Tibial artery (tissue), 4 donors: ENCODE results near the gene GGTLC1.

Experiments used
- DNase-seq, 2 donors: peaks; one replicate each; pipeline ENCODE4 v3.0.0-alpha.2; 2019
- H3K27ac ChIP-seq, 2 donors: fragments of 200-600 bp; sonication (generic) in 1 of 2; 1 replicate in 1 of 2; 2 replicates in 1 of 2; pipeline ENCODE4 v1.5.1; 2018 to 2019; ENCODE audit warnings: mild to moderate bottlenecking in 1 of 2
- H3K27me3 ChIP-seq, 2 donors: fragments of 200-600 bp; sonication (generic) in 1 of 2; one replicate each; pipeline versions ENCODE4 v1.5.1 to v1.6.0; 2016 to 2019
- H3K36me3 ChIP-seq, 3 donors: fragments of 200-600 bp; sonication (generic) in 2 of 3; one replicate each; pipeline ENCODE4 v1.5.1; 2016 to 2019; ENCODE audit warnings: mild to moderate bottlenecking in 2 of 3
- H3K4me1 ChIP-seq, 4 donors: fragments of 200-600 bp; sonication (generic) in 2 of 4; 1 replicate in 3 of 4; 2 replicates in 1 of 4; pipeline ENCODE4 v1.5.1; 2016 to 2019
- H3K4me3 ChIP-seq, 2 donors: fragments of 200-600 bp; sonication (generic) in 1 of 2; 1 replicate in 1 of 2; 2 replicates in 1 of 2; pipeline ENCODE4 v1.5.1; 2018 to 2019; ENCODE audit warnings: mild to moderate bottlenecking in 2 of 2
- H3K9me3 ChIP-seq, 3 donors: fragments of 200-600 bp; sonication (generic) in 1 of 3; one replicate each; pipeline ENCODE4 v1.5.1; 2016 to 2019
- CTCF ChIP-seq, 2 experiments: fragments of 200-600 bp in 1 of 2; fragments of 450-650 bp in 1 of 2; IDR thresholded peaks; one replicate each; pipeline ENCODE4 v1.5.1; 2017 to 2019; ENCODE audit warnings: antibody characterized with exemption in 2 of 2, mild to moderate bottlenecking in 1 of 2, moderate library complexity in 1 of 2
- intact Hi-C: fragments of 100-400 bp; cut with DNase I; formaldehyde crosslinking; loops from one replicate; pipeline ENCODE4 v1.15.0; 2023; ENCODE audit warnings: low total_unique reads

GGTLC1 gene

GRCh38 chr20:24011282-24011681 lies 22.7 kb upstream of the GGTLC1 start:
- intact Hi-C loops, result no loop called here
- Histone ChIP-seq H3K9me3 (no peaks in the 10 kb centered on the region), H3K27ac (no peak overlapping the region), H3K4me3 (no peak overlapping the region), H3K4me1 (no peaks in the 10 kb centered on the region), H3K27me3 (peaks cover 0 to 5% of the 10 kb centered on the region in 2 donors), H3K36me3 (no peaks in the 10 kb centered on the region)
- DNase-seq, result no peak
- no peak for TF ChIP-seq CTCF (IDR thresholded peaks at IDR 0.05)

- Histone ChIP-seq H3K9me3 (no peaks in the 10 kb centered on the region), H3K27ac (no peak overlapping the region), H3K4me3 (no peak overlapping the region), H3K36me3 (no peaks in the 10 kb centered on the region), H3K4me1 (no peaks in the 10 kb centered on the region), H3K27me3 (peaks cover 0 to 9% of the 10 kb centered on the region in 2 donors)
- DNase-seq, result no peak
- intact Hi-C loops, result no loop called here
- no peak for TF ChIP-seq CTCF (IDR thresholded peaks at IDR 0.05)
Observed at GRCh38 chr20:24007758-24008157, 19.2 kb upstream of the GGTLC1 start.

- Histone ChIP-seq H3K27me3 (peaks cover 0 to 4% of the 10 kb centered on the region in 2 donors), H3K9me3 (no peaks in the 10 kb centered on the region), H3K36me3 (no peaks in the 10 kb centered on the region), H3K4me3 (no peak overlapping the region), H3K4me1 (no peaks in the 10 kb centered on the region), H3K27ac (no peak overlapping the region)
- TF ChIP-seq CTCF (IDR thresholded peaks at IDR 0.05), result no peak
- intact Hi-C loops, result no loop called here
- DNase-seq, result no peak
Observed at GRCh38 chr20:24007073-24007595, 18.6 kb upstream of the GGTLC1 start.

GRCh38 chr20:24006626-24007025 lies 18.0 kb upstream of the GGTLC1 start:
- Histone ChIP-seq H3K9me3 (no peaks in the 10 kb centered on the region), H3K4me1 (no peaks in the 10 kb centered on the region), H3K27ac (no peak overlapping the region), H3K36me3 (no peaks in the 10 kb centered on the region), H3K27me3 (peaks cover 0 to 4% of the 10 kb centered on the region in 2 donors), H3K4me3 (no peak overlapping the region)
- no peak for TF ChIP-seq CTCF (IDR thresholded peaks at IDR 0.05)
- intact Hi-C loops, result no loop called here
- no peak for DNase-seq

GRCh38 chr20:24004471-24004870 lies 15.9 kb upstream of the GGTLC1 start:
- Histone ChIP-seq H3K4me3 (no peak overlapping the region), H3K4me1 (no peaks in the 10 kb centered on the region), H3K27ac (no peak overlapping the region), H3K36me3 (no peaks in the 10 kb centered on the region), H3K9me3 (no peaks in the 10 kb centered on the region), H3K27me3 (peaks cover 0 to 9% of the 10 kb centered on the region in 2 donors)
- no peak for TF ChIP-seq CTCF (IDR thresholded peaks at IDR 0.05)
- DNase-seq, result no peak
- intact Hi-C loops, result no loop called here

GRCh38 chr20:24002896-24003295 lies 14.3 kb upstream of the GGTLC1 start:
- Histone ChIP-seq H3K4me3 (no peak overlapping the region), H3K27me3 (peaks cover 0 to 15% of the 10 kb centered on the region in 2 donors), H3K9me3 (no peaks in the 10 kb centered on the region), H3K36me3 (no peaks in the 10 kb centered on the region), H3K4me1 (no peaks in the 10 kb centered on the region), H3K27ac (no peak overlapping the region)
- DNase-seq, result no peak
- no peak for TF ChIP-seq CTCF (IDR thresholded peaks at IDR 0.05)
- intact Hi-C loops, result no loop called here
